Loucy (cell line): Measurements from ENCODE around the gene RPS6KB1.

ENCODE experiments used
- CTCF ChIP-seq: fragments of 200-600 bp; sonication (generic); conservative IDR thresholded peaks from 2 replicates; pipeline ENCODE4 v1.5.1; 2014; ENCODE audit warnings: mild to moderate bottlenecking, antibody characterized with exemption, low read length
- EZH2phosphoT487 ChIP-seq: fragments of 200-600 bp; IDR thresholded peaks from 2 replicates; pipeline ENCODE4 v1.6.1; 2018; ENCODE audit warnings: antibody characterized with exemption, mild to moderate bottlenecking, moderate library complexity, borderline replicate concordance

GRCh38 chr17:59888145-59888750 lies 4.7 kb upstream of the RPS6KB1 start:
- TF ChIP-seq CTCF (no peak), EZH2phosphoT487 (no peak)
